ENCODE measurements around the gene KDM2B. TPM values are rescaled to one million over a fixed set of nuclear protein-coding genes. Genes with fewer than 3 reads are reported as not detected.

KDM2B gene
- total RNA-seq, 2 donors from 2014 or later = 18.1 to 39.3 TPM

- TF ChIP-seq POLR2A (IDR thresholded peaks at IDR 0.05) = no peak
- no peaks in the 10 kb centered on the region for H3K36me3 ChIP-seq
- WGBS = 70% methylated on average over 8 of the region's 8 CpGs
- H3K27ac ChIP-seq = no peak overlapping the region
- H3K27me3 ChIP-seq (replicated peaks; ENCODE audit: insufficient read depth) = no peaks in the 10 kb centered on the region
- no peaks in the 10 kb centered on the region for H3K4me1 ChIP-seq (replicated peaks)
- intact Hi-C loops (cut with DNase I) = no loop called here
- H3K4me3 ChIP-seq = no peak overlapping the region
- no peaks in the 10 kb centered on the region for H3K9me3 ChIP-seq
- no peak for DNase-seq (ENCODE audit: low spot score)
Observed at GRCh38 chr12:121560392-121561008, 20.3 kb downstream of the KDM2B start.

- no peaks in the 10 kb centered on the region for H3K36me3 ChIP-seq
- intact Hi-C loops (cut with DNase I) = no loop called here
Observed at GRCh38 chr12:121558956-121559355, 21.9 kb downstream of the KDM2B start.

DNA sequence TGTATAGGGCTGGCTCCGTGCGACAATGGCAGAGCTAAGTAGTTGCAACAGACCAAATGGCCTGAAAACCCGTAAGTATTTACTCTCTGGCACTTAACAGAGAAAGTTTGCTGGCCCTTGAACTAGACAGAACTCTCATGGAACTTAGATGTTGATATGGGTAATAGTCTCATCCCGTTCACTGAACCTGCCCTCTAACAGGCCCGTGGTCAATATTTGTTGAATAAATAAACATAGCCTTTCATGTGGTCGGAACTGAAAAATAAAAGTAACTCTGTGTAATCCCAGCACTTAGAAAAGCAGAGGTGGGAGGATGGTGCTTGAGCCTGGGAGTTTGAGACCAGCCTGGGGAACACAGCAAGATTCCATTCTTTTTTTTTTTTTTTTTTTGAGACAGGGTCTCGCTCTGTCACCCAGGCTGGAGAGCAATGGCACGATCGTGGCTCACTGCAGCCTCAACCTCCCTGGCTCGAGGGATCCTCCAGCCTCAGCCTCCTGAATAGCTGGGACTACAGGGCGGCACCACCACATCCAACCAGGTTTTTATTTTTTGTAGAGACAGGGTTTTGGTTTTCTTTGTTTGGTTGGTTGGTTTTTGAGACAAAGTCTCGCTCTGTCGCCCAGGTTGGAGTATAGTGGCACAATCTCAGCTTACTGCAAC lies 29.7 kb downstream of the KDM2B start:
- DNase-seq (ENCODE audit: low spot score) = no peak
- Histone ChIP-seq H3K36me3 (no peaks in the 10 kb centered on the region), H3K27ac (no peak overlapping the region), H3K27me3 (replicated peaks; ENCODE audit: insufficient read depth) (no peaks in the 10 kb centered on the region), H3K9me3 (no peaks in the 10 kb centered on the region), H3K4me1 (replicated peaks) (no peaks in the 10 kb centered on the region), H3K4me3 (no peak overlapping the region)
- TF ChIP-seq CTCF (IDR thresholded peaks at IDR 0.05) = no peak
- no peak for TF ChIP-seq POLR2AphosphoS5 (IDR thresholded peaks at IDR 0.05)
- TF ChIP-seq POLR2A (IDR thresholded peaks at IDR 0.05) = no peak
- WGBS = 78% methylated on average over 13 of the region's 13 CpGs
- intact Hi-C loops (cut with DNase I) = loop anchor here (5.0 kb wide), 2 partner anchors 76 to 131 kb away; partner anchors contain the start of gene ORAI1

More at GRCh38 chr12:121558956-121559355, 21.9 kb downstream of the KDM2B start:
- no peak for TF ChIP-seq CTCF (IDR thresholded peaks at IDR 0.05)
- TF ChIP-seq POLR2AphosphoS5 (IDR thresholded peaks at IDR 0.05) = no peak
- TF ChIP-seq POLR2A (IDR thresholded peaks at IDR 0.05) = no peak
- 95% methylated on average over 7 of the region's 7 CpGs for WGBS
- DNase-seq (ENCODE audit: low spot score) = no peak
- no peak overlapping the region for H3K27ac ChIP-seq
- H3K9me3 ChIP-seq = no peaks in the 10 kb centered on the region
- H3K4me3 ChIP-seq = no peak overlapping the region
- H3K27me3 ChIP-seq (replicated peaks; ENCODE audit: insufficient read depth) = no peaks in the 10 kb centered on the region
- H3K4me1 ChIP-seq (replicated peaks) = no peaks in the 10 kb centered on the region

- Histone ChIP-seq H3K9me3 (no peaks in the 10 kb centered on the region), H3K27me3 (replicated peaks; ENCODE audit: insufficient read depth) (no peaks in the 10 kb centered on the region), H3K4me1 (replicated peaks) (no peaks in the 10 kb centered on the region), H3K27ac (no peak overlapping the region), H3K4me3 (no peak overlapping the region), H3K36me3 (no peaks in the 10 kb centered on the region)
- no peak for TF ChIP-seq POLR2AphosphoS5 (IDR thresholded peaks at IDR 0.05)
- TF ChIP-seq CTCF (IDR thresholded peaks at IDR 0.05) = no peak
- no peak for TF ChIP-seq POLR2A (IDR thresholded peaks at IDR 0.05)
- intact Hi-C loops (cut with DNase I) = no loop called here
- 96% methylated on average over 7 of the region's 7 CpGs for WGBS
- DNase-seq (ENCODE audit: low spot score) = no peak
Observed at GRCh38 chr12:121549075-121549474, 31.7 kb downstream of the KDM2B start.

DNA sequence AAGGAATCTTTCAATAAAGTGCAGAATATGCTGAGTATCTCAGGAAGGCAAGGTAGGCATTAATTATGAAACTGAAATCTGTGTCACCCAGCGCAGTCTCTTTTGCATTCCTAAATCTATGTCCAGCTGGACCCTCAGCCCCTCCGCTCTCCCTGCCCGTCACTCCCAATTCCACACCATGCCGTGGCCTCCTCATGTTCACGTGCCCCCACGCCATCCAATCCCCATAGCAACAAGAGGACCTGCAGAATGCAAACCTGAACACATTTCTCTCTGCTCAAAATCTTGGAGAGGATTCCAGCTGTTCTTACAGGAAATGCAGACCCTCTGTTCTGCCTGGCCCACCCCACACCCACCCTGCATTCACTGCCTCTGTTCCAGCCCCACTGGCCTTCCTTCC lies 35.3 kb downstream of the KDM2B start:
- no peak for DNase-seq (ENCODE audit: low spot score)
- WGBS = 90% methylated on average over 6 of the region's 6 CpGs
- TF ChIP-seq POLR2AphosphoS5 (IDR thresholded peaks at IDR 0.05) (no peak), POLR2A (IDR thresholded peaks at IDR 0.05) (no peak), CTCF (IDR thresholded peaks at IDR 0.05) (no peak)
- Histone ChIP-seq H3K4me3 (no peak overlapping the region), H3K36me3 (no peaks in the 10 kb centered on the region), H3K9me3 (no peaks in the 10 kb centered on the region), H3K27ac (no peak overlapping the region), H3K4me1 (replicated peaks) (no peaks in the 10 kb centered on the region), H3K27me3 (replicated peaks; ENCODE audit: insufficient read depth) (no peaks in the 10 kb centered on the region)
- intact Hi-C loops (cut with DNase I) = no loop called here

All from prostate gland (tissue), 2 donors.